AML-193 (cell line): Measurements from ENCODE around the gene UPK1A.
A peak's percentile ranks its signal among the peaks of the same experiment; 100 is the strongest.
"Not testable (repeated sequence)": the region's sequence is repeated elsewhere in the genome, so short reads cannot be mapped to it uniquely, and the experiment has no call there.

ENCODE experiments used
- DNase-seq, 2 experiments: peaks; one replicate each; lab custom pipeline; 2025; lab: John Stamatoyannopoulos, UW

The UPK1A gene

GRCh38 chr19:35717665-35718344 lies 51.5 kb downstream of the UPK1A start, which contains the start of gene KMT2B:
TSS of gene KMT2B (plus strand) at chr19:35718003. CDS start at chr19:35718019, 16 bp downstream.
- DNase-seq: no peak

GRCh38 chr19:35718345-35719041 lies 52.2 kb downstream of the UPK1A start:
- peak in 1 of 2 experiments; percentile 9 for DNase-seq

GRCh38 chr19:35719402-35720162 lies 53.3 kb downstream of the UPK1A start:
- DNase-seq: no peak

- DNase-seq: no peak
Measured at GRCh38 chr19:35720163-35720524, 53.8 kb downstream of the UPK1A start.

- DNase-seq: no peak
Measured at GRCh38 chr19:35720648-35721047, 54.3 kb downstream of the UPK1A start.

- no peak for DNase-seq
Measured at GRCh38 chr19:35721374-35721773, 55.1 kb downstream of the UPK1A start.

- no peak for DNase-seq
Measured at GRCh38 chr19:35722461-35722860, 56.1 kb downstream of the UPK1A start.

GRCh38 chr19:35722897-35723296 lies 56.6 kb downstream of the UPK1A start:
- DNase-seq: no peak

- DNase-seq: no peak
Measured at GRCh38 chr19:35723671-35724070, 57.4 kb downstream of the UPK1A start.

GRCh38 chr19:35724132-35724531 lies 57.8 kb downstream of the UPK1A start:
- not testable (repeated sequence) for DNase-seq

- no peak for DNase-seq
Measured at GRCh38 chr19:35724560-35724959, 58.2 kb downstream of the UPK1A start.

- no peak for DNase-seq
Measured at GRCh38 chr19:35725216-35725861, 59.0 kb downstream of the UPK1A start.

GRCh38 chr19:35727053-35727955 lies 61.0 kb downstream of the UPK1A start:
- DNase-seq: no peak
